GM12891 (cell line): ENCODE data around the gene KIF3C.

ENCODE experiments used
- POLR2A ChIP-seq: IDR thresholded peaks from 2 replicates; pipeline ENCODE4 v1.6.1; 2011; ENCODE audit warnings: low read depth, low read length, control low read depth
- POLR2AphosphoS5 ChIP-seq: IDR thresholded peaks from 2 replicates; pipeline ENCODE4 v1.6.1; 2011; ENCODE audit warnings: low read depth, low read length, control low read depth

DNA sequence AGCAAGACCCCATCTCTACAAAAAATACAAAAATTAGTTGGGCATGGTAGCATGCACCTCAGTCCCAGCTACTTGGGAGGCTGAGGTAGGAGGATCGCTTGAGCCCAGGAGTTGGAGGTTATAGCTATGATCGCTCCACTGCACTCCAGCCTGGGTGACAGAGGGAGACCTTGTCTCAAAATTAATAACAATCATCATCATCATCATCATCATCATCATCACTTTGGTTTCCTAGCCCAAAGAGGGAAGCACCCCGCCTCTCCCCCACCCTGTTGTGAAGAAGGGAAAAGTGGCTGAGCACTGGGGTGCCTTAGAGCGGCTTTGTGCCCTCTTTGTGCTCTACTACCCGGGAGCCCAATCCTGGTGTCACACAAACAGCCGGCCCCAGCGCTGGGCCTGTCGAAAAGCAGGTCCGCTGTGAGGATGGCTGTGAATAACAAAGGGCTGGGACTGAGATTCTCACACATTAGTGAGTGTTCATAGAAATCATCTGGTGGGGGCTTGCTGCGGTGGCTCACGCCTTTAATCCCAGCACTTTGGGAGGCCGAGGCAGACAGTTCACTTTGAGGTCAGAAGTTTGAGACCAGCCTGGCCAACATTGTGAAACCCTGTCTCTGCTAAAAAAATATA lies 61.4 kb downstream of the KIF3C start:
- TF ChIP-seq POLR2A = no peak
- no peak for TF ChIP-seq POLR2AphosphoS5
